GM20000 (cell line): Measurements from ENCODE around the gene LRRC7.

Experiments
- DNase-seq: peaks from one replicate; pipeline ENCODE4 v3.0.0; 2012; ENCODE audit warnings: low spot score
- TF ChIP-seq, protein P1 (sequence below): IDR thresholded peaks from 2 replicates; pipeline ENCODE4 v1.5.1; 2012; ENCODE audit warnings: mild to moderate bottlenecking, control low read depth; ENCODE audit errors: extremely low read depth, missing control alignments

LRRC7 gene

DNA sequence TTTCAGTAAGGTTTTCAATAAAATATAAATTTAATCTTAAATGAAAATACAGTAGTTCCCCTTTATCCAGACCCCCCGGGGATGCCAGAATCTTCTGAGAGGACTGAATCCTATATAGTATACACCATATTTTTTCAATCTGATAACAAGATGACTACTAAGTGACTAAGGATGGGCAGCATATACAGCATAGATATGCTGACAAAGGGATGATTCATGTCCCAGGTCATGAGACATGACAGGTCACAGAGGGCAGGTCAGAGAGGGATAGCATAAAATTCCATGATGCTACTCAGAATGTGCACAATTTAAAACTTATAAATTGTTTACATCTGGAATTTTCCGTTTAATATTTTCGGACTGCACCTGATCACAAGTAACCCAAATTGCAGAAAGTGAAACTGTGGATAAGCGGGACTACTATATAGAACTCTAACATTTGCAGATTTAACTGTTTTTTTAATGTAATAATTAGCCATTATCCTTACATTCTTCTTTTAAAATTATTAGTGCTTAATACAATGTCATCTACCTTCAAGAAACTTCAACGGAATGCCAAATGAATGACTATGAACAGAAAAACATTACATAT is 588.9 kb downstream of the LRRC7 start:
- TF ChIP-seq, protein P1, sequence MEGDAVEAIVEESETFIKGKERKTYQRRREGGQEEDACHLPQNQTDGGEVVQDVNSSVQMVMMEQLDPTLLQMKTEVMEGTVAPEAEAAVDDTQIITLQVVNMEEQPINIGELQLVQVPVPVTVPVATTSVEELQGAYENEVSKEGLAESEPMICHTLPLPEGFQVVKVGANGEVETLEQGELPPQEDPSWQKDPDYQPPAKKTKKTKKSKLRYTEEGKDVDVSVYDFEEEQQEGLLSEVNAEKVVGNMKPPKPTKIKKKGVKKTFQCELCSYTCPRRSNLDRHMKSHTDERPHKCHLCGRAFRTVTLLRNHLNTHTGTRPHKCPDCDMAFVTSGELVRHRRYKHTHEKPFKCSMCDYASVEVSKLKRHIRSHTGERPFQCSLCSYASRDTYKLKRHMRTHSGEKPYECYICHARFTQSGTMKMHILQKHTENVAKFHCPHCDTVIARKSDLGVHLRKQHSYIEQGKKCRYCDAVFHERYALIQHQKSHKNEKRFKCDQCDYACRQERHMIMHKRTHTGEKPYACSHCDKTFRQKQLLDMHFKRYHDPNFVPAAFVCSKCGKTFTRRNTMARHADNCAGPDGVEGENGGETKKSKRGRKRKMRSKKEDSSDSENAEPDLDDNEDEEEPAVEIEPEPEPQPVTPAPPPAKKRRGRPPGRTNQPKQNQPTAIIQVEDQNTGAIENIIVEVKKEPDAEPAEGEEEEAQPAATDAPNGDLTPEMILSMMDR = no peak
- DNase-seq = no peak

DNA sequence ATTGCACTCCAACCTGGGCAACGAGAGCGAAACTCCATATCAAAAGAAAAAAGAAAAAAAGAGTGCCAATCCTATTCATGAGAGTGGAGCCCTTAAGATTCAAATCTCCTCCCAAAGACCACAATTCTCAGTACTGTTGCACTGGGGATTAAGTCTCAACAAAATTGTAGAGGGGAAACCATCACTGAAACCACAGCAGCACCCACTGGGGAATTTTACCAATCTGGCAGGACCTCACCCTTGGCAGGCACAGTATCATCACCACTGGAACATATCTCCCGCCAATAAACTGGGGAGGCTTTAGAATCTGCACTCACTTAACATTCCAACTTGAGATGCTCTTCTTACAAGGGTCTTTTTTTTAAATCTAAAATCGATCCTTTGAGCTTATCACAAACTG is 596.6 kb downstream of the LRRC7 start:
- TF ChIP-seq, protein P1 = no peak
- no peak for DNase-seq

DNA sequence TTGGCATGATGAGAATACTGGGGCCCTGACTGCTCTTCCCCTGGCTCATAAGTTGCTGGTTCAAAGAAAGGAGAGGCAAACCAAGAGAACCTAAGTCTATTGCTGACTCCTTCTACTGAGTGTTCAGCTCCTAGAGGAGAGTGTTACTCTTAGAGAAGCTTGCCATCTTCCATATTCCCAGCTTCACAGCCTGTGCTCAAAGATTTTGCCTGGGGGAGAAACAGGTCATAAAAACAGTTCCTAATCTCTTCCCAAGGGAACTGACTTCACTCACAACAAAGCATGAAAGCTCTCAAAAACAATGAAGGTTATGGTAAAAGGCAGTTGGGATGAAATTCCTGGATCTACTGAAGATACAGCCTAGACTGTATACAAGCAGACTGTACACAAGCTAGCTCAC is 600.6 kb downstream of the LRRC7 start:
- TF ChIP-seq, protein P1 = no peak
- no peak for DNase-seq

DNA sequence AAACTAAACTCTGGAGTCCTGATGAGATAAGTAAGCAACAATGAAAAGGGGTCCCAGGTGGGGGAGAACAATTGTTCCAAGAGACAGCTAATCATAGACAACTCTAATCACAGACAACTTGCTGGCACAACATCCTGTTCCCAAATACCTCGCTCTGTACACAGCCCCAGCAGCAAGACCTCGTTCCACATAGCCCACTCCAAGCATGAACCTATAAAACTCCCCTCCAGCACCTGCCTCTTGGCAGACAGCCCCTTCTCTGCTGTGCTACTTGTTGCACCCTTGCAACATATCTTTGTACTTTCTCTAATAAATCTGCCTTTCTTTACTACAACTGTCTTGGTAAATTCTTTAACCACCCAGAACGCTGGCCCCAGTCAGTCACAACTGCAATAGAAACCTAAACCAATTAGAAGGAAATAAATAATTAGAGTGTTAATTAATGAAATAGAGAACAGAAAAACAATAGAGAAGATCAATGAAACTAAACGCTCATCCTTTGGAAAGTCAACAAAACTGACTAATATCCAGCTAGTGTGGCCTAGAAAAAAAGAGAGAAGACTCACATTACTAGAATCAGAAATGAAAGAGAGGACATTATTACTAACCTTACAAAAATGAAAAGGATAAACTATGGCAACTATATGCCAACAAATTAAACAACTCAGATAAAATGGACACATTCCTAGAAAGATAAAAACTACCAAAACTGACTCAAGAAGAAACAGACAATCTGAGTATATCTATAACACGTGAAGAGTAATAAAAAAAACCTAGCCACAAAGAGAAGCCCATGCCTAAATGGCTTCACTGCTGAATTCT is 601.5 kb downstream of the LRRC7 start:
- DNase-seq = no peak
- TF ChIP-seq, protein P1 = no peak

DNA sequence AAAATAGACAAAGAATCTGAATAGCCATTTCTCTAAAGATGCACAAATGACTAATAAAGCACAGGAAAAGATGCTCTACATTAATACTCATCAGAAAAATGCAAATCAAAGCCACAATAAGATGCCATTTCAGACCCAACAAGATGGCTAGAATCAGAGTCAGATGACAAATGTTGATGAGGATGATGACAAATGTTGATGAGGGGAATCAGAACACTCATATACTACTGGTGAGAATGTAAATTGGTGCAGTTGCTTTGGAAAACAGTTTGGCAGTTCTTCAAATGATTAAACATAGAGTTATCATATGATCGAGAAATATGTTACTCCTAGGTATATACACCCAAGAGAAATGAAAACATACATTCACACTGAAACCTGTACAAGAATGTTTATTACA is 603.8 kb downstream of the LRRC7 start:
- TF ChIP-seq, protein P1 = no peak
- DNase-seq = no peak
